Lower lobe of right lung (tissue), 2 donors: ENCODE data around the gene RPUSD4. TPM values are rescaled to one million over a fixed set of nuclear protein-coding genes. Genes with fewer than 3 reads are reported as not detected.

Experiments used
- ATAC-seq, 2 donors: fragments of 200-7000 bp; cut with Tn5 transposase; one replicate each; pipeline ENCODE4 v1.9.1; 2020 to 2022; ENCODE audit warnings: mild to moderate bottlenecking in 2 of 2, moderate library complexity in 2 of 2
- DNase-seq: peaks from one replicate; pipeline ENCODE4 v3.0.0-alpha.2; 2020
- H3K27ac ChIP-seq: fragments of 200-600 bp; one replicate; pipeline ENCODE4 v1.8.0; 2022
- H3K27me3 ChIP-seq: fragments of 200-600 bp; one replicate; pipeline ENCODE4 v1.8.0; 2022; ENCODE audit warnings: low read depth
- H3K36me3 ChIP-seq: fragments of 200-600 bp; one replicate; pipeline ENCODE4 v1.8.0; 2022; ENCODE audit warnings: mild to moderate bottlenecking
- H3K4me1 ChIP-seq: fragments of 200-600 bp; one replicate; pipeline ENCODE4 v1.8.0; 2022
- H3K4me3 ChIP-seq: fragments of 200-600 bp; one replicate; pipeline ENCODE4 v1.8.0; 2022; ENCODE audit warnings: mild to moderate bottlenecking
- H3K9me3 ChIP-seq: fragments of 200-600 bp; one replicate; pipeline ENCODE4 v1.8.0; 2022
- intact Hi-C: fragments of 100-400 bp; cut with DNase I; formaldehyde crosslinking; loops from one replicate; pipeline ENCODE4 v1.11.0; 2022
- total RNA-seq: library from RNA; stranded (reverse); fragmentation: NEBNext Ultra II Directional; extraction: Animal tissue kit (Norgen Biotek cat#: 25700); gene quantifications from one replicate; pipeline ENCODE4 v1.2.1, GENCODE V29; 2021
- TF ChIP-seq, protein P1 (sequence below): fragments of 200-600 bp; IDR thresholded peaks from one replicate; pipeline ENCODE4 v1.8.0; 2022; ENCODE audit warnings: antibody characterized with exemption, mild to moderate bottlenecking
- donor health status: DM: no; HTN: yes; CAD: no; lungs with severe emphysema.

RPUSD4 gene
- total RNA-seq, 1 donor from 2014 or later: 25.8 TPM

DNA sequence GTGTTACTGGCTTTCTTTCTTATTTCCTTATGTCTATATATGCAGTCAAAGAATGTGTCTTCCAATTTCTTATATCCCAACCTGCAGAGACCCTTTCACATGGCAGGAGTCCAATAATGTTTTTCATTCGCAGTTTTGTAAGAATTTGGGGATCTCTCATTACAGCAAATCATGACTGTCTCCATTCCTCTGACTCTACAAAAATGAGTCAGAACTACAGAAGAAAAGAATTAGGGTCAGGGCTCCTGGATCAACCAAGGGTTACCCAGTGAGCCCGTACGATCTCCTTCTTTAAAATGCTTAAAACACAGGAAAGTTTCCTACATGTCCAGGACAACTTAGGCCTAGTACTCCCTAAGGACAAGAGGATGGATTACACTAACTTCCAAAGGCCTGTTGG lies 42.2 kb downstream of the RPUSD4 start:
- Histone ChIP-seq H3K36me3 (no peaks in the 10 kb centered on the region), H3K27ac (no peak overlapping the region), H3K9me3 (no peaks in the 10 kb centered on the region), H3K27me3 (no peaks in the 10 kb centered on the region), H3K4me3 (no peak overlapping the region), H3K4me1 (no peaks in the 10 kb centered on the region)
- DNase-seq (no peak), ATAC-seq (no peak)
- TF ChIP-seq, protein P1, sequence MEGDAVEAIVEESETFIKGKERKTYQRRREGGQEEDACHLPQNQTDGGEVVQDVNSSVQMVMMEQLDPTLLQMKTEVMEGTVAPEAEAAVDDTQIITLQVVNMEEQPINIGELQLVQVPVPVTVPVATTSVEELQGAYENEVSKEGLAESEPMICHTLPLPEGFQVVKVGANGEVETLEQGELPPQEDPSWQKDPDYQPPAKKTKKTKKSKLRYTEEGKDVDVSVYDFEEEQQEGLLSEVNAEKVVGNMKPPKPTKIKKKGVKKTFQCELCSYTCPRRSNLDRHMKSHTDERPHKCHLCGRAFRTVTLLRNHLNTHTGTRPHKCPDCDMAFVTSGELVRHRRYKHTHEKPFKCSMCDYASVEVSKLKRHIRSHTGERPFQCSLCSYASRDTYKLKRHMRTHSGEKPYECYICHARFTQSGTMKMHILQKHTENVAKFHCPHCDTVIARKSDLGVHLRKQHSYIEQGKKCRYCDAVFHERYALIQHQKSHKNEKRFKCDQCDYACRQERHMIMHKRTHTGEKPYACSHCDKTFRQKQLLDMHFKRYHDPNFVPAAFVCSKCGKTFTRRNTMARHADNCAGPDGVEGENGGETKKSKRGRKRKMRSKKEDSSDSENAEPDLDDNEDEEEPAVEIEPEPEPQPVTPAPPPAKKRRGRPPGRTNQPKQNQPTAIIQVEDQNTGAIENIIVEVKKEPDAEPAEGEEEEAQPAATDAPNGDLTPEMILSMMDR: no peak
- intact Hi-C loops: no loop called here

DNA sequence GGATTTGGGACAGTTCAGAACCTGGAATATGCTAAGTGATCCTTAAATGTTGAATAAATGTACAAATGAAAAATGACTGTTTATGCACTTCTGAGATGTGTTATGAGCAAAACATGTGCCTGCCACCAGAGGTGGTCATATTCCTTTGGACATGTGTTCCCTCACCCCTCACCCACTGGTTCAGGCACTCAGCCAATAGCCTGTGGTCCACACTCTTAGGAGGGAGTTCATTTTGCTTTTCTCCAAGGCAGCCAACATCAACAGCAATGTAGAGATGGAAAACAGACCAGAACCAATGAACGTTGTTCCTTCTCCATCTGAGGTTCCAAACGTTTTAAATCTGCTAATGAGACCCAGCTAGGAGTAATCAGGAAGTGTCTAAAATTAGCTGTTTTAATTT lies 44.0 kb downstream of the RPUSD4 start:
- H3K4me1 ChIP-seq: no peaks in the 10 kb centered on the region
- no peak overlapping the region for H3K4me3 ChIP-seq
- H3K9me3 ChIP-seq: no peaks in the 10 kb centered on the region
- no peaks in the 10 kb centered on the region for H3K27me3 ChIP-seq
- no peak overlapping the region for H3K27ac ChIP-seq
- intact Hi-C loops: no loop called here
- ATAC-seq (no peak), DNase-seq (no peak)
- TF ChIP-seq, protein P1: no peak
- H3K36me3 ChIP-seq: no peaks in the 10 kb centered on the region

DNA sequence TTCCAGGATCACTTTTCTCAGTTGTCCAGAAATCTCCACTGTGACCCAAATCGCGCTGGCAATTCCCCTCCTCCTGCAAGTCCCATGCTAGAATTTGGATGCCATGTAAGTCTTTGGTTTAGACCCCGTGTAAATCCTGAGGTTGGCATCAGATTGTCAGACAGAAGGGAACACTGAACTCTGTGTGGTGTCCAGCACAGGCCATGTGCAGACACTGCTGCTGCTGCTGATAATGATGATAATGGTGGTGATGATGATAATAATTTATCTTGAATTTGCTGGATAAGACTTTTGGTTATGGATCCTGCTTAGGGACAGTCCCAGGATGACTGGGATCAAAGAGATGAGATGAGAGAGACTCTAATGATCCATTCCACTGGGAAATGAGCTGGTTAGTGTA lies 45.0 kb downstream of the RPUSD4 start:
- Histone ChIP-seq H3K4me3 (no peak overlapping the region), H3K27me3 (no peaks in the 10 kb centered on the region), H3K9me3 (no peaks in the 10 kb centered on the region), H3K4me1 (no peaks in the 10 kb centered on the region), H3K36me3 (no peaks in the 10 kb centered on the region), H3K27ac (no peak overlapping the region)
- DNase-seq: no peak
- intact Hi-C loops: no loop called here
- TF ChIP-seq, protein P1: no peak
- no peak for ATAC-seq

DNA sequence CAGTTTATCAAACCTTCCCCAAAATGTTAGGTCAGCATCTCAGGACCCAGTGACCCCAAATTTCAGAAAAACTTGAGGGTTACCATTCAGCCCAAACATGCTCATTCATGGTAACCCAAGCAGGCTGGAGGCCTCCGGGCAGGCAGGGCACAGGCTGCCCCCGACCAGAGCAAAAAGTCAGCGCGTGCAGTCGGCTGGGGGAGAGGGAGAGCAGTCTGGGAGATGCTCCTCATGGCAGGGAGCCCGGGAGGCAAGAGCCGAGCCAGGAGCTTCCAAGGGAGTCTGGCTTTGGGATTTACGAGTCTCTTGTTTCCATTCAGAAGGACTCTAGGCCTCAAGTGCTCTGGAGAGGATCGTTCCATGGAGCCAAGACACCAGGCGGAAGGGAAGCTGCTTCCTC lies 45.7 kb downstream of the RPUSD4 start:
- intact Hi-C loops: no loop called here
- H3K27me3 ChIP-seq: no peaks in the 10 kb centered on the region
- TF ChIP-seq, protein P1: no peak
- H3K4me3 ChIP-seq: no peak overlapping the region
- no peaks in the 10 kb centered on the region for H3K4me1 ChIP-seq
- ATAC-seq (no peak), DNase-seq (no peak)
- no peaks in the 10 kb centered on the region for H3K9me3 ChIP-seq
- no peaks in the 10 kb centered on the region for H3K36me3 ChIP-seq
- H3K27ac ChIP-seq: no peak overlapping the region

DNA sequence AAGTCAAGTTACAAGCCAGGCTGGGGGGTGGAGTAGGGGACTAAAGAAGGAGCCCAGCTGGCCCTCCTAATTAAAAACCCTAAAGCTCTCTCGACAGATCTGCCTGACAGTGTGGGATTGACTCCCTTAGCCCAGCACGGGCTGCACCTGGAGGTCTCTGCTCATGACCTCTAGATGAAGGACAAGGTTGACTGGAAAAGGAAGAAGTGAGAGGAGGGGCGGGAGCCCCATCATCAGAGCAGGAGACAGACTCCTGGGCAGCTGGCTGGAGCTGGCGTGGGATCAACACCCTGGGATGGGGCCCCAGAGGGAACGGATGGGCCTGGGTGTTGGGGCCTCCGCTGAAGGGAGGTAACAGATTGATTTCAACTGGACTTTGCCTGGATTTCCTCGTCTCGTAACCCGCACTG lies 46.1 kb downstream of the RPUSD4 start:
- Histone ChIP-seq H3K27me3 (no peaks in the 10 kb centered on the region), H3K27ac (no peak overlapping the region), H3K4me3 (no peak overlapping the region), H3K9me3 (no peaks in the 10 kb centered on the region), H3K36me3 (no peaks in the 10 kb centered on the region), H3K4me1 (no peaks in the 10 kb centered on the region)
- intact Hi-C loops: no loop called here
- DNase-seq: no peak
- TF ChIP-seq, protein P1: no peak
- no peak for ATAC-seq

DNA sequence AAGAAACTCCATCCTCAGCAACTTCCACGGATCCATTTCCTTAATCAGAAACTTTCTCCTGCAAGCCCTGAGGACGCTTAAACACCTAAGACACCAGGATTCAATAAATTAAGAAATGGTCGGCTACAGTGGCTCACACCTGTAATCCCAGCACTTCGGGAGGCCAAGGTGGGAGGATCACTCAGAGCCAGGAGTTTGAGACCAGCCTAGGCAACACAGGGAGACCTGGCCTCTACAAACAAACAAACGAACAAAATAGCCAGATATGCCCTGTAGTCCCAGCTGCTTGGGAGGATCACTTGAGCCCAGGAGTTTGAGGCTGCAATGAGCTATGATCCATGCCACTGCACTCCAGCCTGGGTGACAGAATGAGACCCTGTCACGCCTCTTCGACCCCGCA lies 46.7 kb downstream of the RPUSD4 start:
- Histone ChIP-seq H3K4me1 (no peaks in the 10 kb centered on the region), H3K4me3 (no peak overlapping the region), H3K27ac (no peak overlapping the region), H3K36me3 (no peaks in the 10 kb centered on the region), H3K9me3 (no peaks in the 10 kb centered on the region), H3K27me3 (no peaks in the 10 kb centered on the region)
- intact Hi-C loops: no loop called here
- DNase-seq (no peak), ATAC-seq (no peak)
- TF ChIP-seq, protein P1: no peak
